H9 (cell line): Measurements from ENCODE around the gene ADGRD1. TPM values are rescaled to one million over a fixed set of nuclear protein-coding genes. Genes with fewer than 3 reads are reported as not detected.

Experiments used
- DNase-seq: peaks from one replicate; pipeline ENCODE4 v3.0.0-alpha.2; 2017
- H2AFZ ChIP-seq: one replicate; pipeline ENCODE4 v1.6.1; 2013; ENCODE audit warnings: mild to moderate bottlenecking, low read length, control low read depth, moderate library complexity
- H2AK5ac ChIP-seq: 2 replicates; pipeline ENCODE4 v1.6.1; 2013; ENCODE audit warnings: low read length, control low read depth, mixed read lengths; ENCODE audit not compliant: insufficient read length
- H2BK120ac ChIP-seq: one replicate; pipeline ENCODE4 v1.6.1; 2013; ENCODE audit warnings: low read depth, mild to moderate bottlenecking, low read length, control low read depth, inconsistent platforms; ENCODE audit not compliant: poor library complexity, severe bottlenecking
- H2BK12ac ChIP-seq: 2 replicates; pipeline ENCODE4 v1.6.1; 2013; ENCODE audit warnings: low read length, control low read depth, mixed read lengths, low read depth; ENCODE audit not compliant: insufficient read length
- H2BK15ac ChIP-seq: 2 replicates; pipeline ENCODE4 v1.6.1; 2013; ENCODE audit warnings: low read depth, low read length, control low read depth
- H2BK20ac ChIP-seq: one replicate; pipeline ENCODE4 v1.6.1; 2013; ENCODE audit warnings: low read depth, mild to moderate bottlenecking, low read length, control low read depth, inconsistent platforms; ENCODE audit not compliant: poor library complexity, severe bottlenecking
- H2BK5ac ChIP-seq: 2 replicates; pipeline ENCODE4 v1.6.1; 2013; ENCODE audit warnings: low read length, control low read depth, mixed read lengths; ENCODE audit not compliant: insufficient read length
- H3K14ac ChIP-seq: 2 replicates; pipeline ENCODE4 v1.6.1; 2013; ENCODE audit warnings: low read length, control low read depth; ENCODE audit not compliant: insufficient read depth
- H3K18ac ChIP-seq: 2 replicates; pipeline ENCODE4 v1.6.1; 2013; ENCODE audit warnings: low read depth, mild to moderate bottlenecking, mixed read lengths, low read length, control low read depth; ENCODE audit not compliant: insufficient read length
- H3K23ac ChIP-seq: 2 replicates; pipeline ENCODE4 v1.6.1; 2013; ENCODE audit warnings: low read length, control low read depth, mixed read lengths, low read depth; ENCODE audit not compliant: insufficient read length
- H3K23me2 ChIP-seq: 2 replicates; pipeline ENCODE4 v1.6.1; 2013; ENCODE audit warnings: low read depth, mild to moderate bottlenecking, mixed read lengths, low read length, control low read depth; ENCODE audit not compliant: insufficient read length, poor library complexity, severe bottlenecking
- H3K27ac ChIP-seq: 2 replicates; pipeline ENCODE4 v1.5.1; 2013; ENCODE audit warnings: low read length, control low read depth, mixed read lengths, low read depth; ENCODE audit not compliant: insufficient read length
- H3K27me3 ChIP-seq: 2 replicates; pipeline ENCODE4 v1.6.1; 2013; ENCODE audit warnings: low read length, control low read depth, inconsistent platforms; ENCODE audit not compliant: insufficient read depth
- H3K4ac ChIP-seq: 2 replicates; pipeline ENCODE4 v1.6.1; 2013; ENCODE audit warnings: low read depth, mild to moderate bottlenecking, control low read depth, inconsistent platforms, low read length, moderate library complexity
- H3K4me1 ChIP-seq: 2 replicates; pipeline ENCODE4 v1.6.1; 2013; ENCODE audit warnings: low read length, control low read depth, inconsistent platforms; ENCODE audit not compliant: insufficient read depth
- H3K4me2 ChIP-seq: 2 replicates; pipeline ENCODE4 v1.6.1; 2013; ENCODE audit warnings: low read length, control low read depth, mixed read lengths; ENCODE audit not compliant: insufficient read length, insufficient read depth
- H3K56ac ChIP-seq: 2 replicates; pipeline ENCODE4 v1.6.1; 2013; ENCODE audit warnings: low read depth, mild to moderate bottlenecking, mixed read lengths, low read length, control low read depth; ENCODE audit not compliant: insufficient read length
- H3K79me1 ChIP-seq: 2 replicates; pipeline ENCODE4 v1.6.1; 2013; ENCODE audit warnings: low read depth, mild to moderate bottlenecking, moderate library complexity, low read length, control low read depth, inconsistent platforms; ENCODE audit not compliant: insufficient read depth, poor library complexity, severe bottlenecking
- H3K79me2 ChIP-seq: 2 replicates; pipeline ENCODE4 v1.6.1; 2013; ENCODE audit warnings: low read length, control low read depth, inconsistent platforms; ENCODE audit not compliant: insufficient read depth
- H3K9ac ChIP-seq: 2 replicates; pipeline ENCODE4 v1.6.1; 2013; ENCODE audit warnings: low read length, control low read depth, mixed read lengths; ENCODE audit not compliant: insufficient read length; ENCODE audit errors: extremely low read depth
- H3K9me3 ChIP-seq: one replicate; pipeline ENCODE4 v1.6.1; 2013; ENCODE audit warnings: low read depth, low read length, inconsistent platforms; ENCODE audit not compliant: control insufficient read depth
- H3T11ph ChIP-seq: one replicate; pipeline ENCODE4 v1.6.1; 2013; ENCODE audit warnings: mild to moderate bottlenecking, low read length, control low read depth, inconsistent platforms
- H4K20me1 ChIP-seq: one replicate; pipeline ENCODE4 v1.6.1; 2013; ENCODE audit not compliant: control insufficient read depth, insufficient read length, insufficient read depth
- H4K5ac ChIP-seq: 2 replicates; pipeline ENCODE4 v1.6.1; 2013; ENCODE audit warnings: low read depth, mild to moderate bottlenecking, mixed read lengths, low read length, control low read depth; ENCODE audit not compliant: insufficient read length
- H4K8ac ChIP-seq: replicated peaks from 2 replicates; pipeline ENCODE4 v1.6.1; 2013; ENCODE audit warnings: low read length, control low read depth, mixed read lengths, low read depth; ENCODE audit not compliant: insufficient read length
- H4K91ac ChIP-seq: 2 replicates; pipeline ENCODE4 v1.6.1; 2013; ENCODE audit warnings: low read depth, mild to moderate bottlenecking, moderate library complexity, mixed read lengths, low read length, control low read depth; ENCODE audit not compliant: insufficient read length
- H3K27ac Mint-ChIP-seq, 3 experiments: 2 replicates in 2 of 3; 3 replicates in 1 of 3; pipeline ENCODE4 v1.8.0; 2020 to 2021; ENCODE audit warnings: mixed read lengths in 3 of 3, mild to moderate bottlenecking in 1 of 3, moderate library complexity in 1 of 3
- H3K27me3 Mint-ChIP-seq: 2 replicates; pipeline ENCODE4 v1.8.0; 2021; ENCODE audit warnings: low read depth, mild to moderate bottlenecking, moderate library complexity, mixed read lengths
- H3K36me3 Mint-ChIP-seq, 3 experiments: 2 replicates in 2 of 3; 3 replicates in 1 of 3; pipeline ENCODE4 v1.8.0; 2020 to 2021; ENCODE audit warnings: low read depth in 3 of 3, mixed read lengths in 3 of 3; ENCODE audit not compliant: insufficient read depth in 1 of 3
- H3K4me1 Mint-ChIP-seq, 2 experiments: 2 replicates each; pipeline ENCODE4 v1.8.0; 2020; ENCODE audit warnings: mixed read lengths in 2 of 2
- H3K4me3 Mint-ChIP-seq, 2 experiments: 2 replicates in 1 of 2; 3 replicates in 1 of 2; pipeline ENCODE4 v1.8.0; 2020 to 2021; ENCODE audit warnings: mild to moderate bottlenecking in 2 of 2, mixed read lengths in 2 of 2, moderate library complexity in 1 of 2
- H3K9me3 Mint-ChIP-seq, 2 experiments: 2 replicates in 1 of 2; 3 replicates in 1 of 2; pipeline ENCODE4 v1.8.0; 2020; ENCODE audit warnings: mild to moderate bottlenecking in 2 of 2, mixed read lengths in 2 of 2, moderate library complexity in 1 of 2
- CTCF ChIP-seq: fragments of 200-600 bp; sonication (generic); conservative IDR thresholded peaks from 3 replicates; pipeline ENCODE4 v1.8.0; 2021; ENCODE audit warnings: antibody characterized with exemption, mild to moderate bottlenecking
- WGBS: extraction: QIAGEN DNeasy Blood & Tissue Kit; methylation state at CpG from one replicate; pipeline ENCODE4 v1.1.7; 2013; ENCODE audit warnings: missing lambda C conversion rate, low lambda C conversion rate, mixed read lengths; ENCODE audit not compliant: insufficient read length; ENCODE audit errors: extremely low coverage; 5-methylcytosine and 5-hydroxymethylcytosine counted together
- total RNA-seq: library from RNA; stranded (reverse); gene quantifications from 2 replicates; pipeline ENCODE4 v1.2.1, GENCODE V29; 2021

Gene ADGRD1
- total RNA-seq, 1 experiment from 2014 or later, result 0.52 TPM

GRCh38 chr12:130960787-130961186 is 7.1 kb downstream of the ADGRD1 start:
- Histone ChIP-seq H3K23ac (no peak overlapping the region), H3K4me1 (no peaks in the 10 kb centered on the region), H3K9ac (no peak overlapping the region), H2AFZ (no peak overlapping the region), H2BK12ac (no peak overlapping the region), H3T11ph (no peak overlapping the region), H3K23me2 (no peaks in the 10 kb centered on the region), H2BK120ac (no peak overlapping the region), H3K79me2 (no peaks in the 10 kb centered on the region), H2BK20ac (no peak overlapping the region), H3K18ac (no peak overlapping the region), H4K5ac (no peak overlapping the region), H4K91ac (no peak overlapping the region), H3K56ac (no peak overlapping the region), H2BK15ac (no peak overlapping the region), H3K9me3 (no peaks in the 10 kb centered on the region), H2BK5ac (no peak overlapping the region), H3K14ac (no peak overlapping the region), H2AK5ac (no peak overlapping the region), H3K27me3 (no peaks in the 10 kb centered on the region), H4K20me1 (no peaks in the 10 kb centered on the region), H3K4ac (no peak overlapping the region), H3K4me2 (no peak overlapping the region), H3K79me1 (no peaks in the 10 kb centered on the region), H3K27ac (no peak overlapping the region), H4K8ac (no peak overlapping the region)
- Mint-ChIP-seq H3K36me3 (no peaks in the 10 kb centered on the region), H3K4me1 (no peaks in the 10 kb centered on the region; a peak in 1 of 4 replicates), H3K9me3 (no peaks in the 10 kb centered on the region), H3K4me3 (no peak overlapping the region), H3K27ac (no peak overlapping the region), H3K27me3 (peaks cover 3% of the 10 kb centered on the region; the same call in 1 of the 2 replicates)
- WGBS, result no CpG with 5 or more reads among the region's 8 CpGs
- DNase-seq, result no peak
- no peak for TF ChIP-seq CTCF
